GM23248 (cell line): ENCODE data around the gene KIF27. TPM values are rescaled to one million over a fixed set of nuclear protein-coding genes. Genes with fewer than 3 reads are reported as not detected.
A peak's percentile ranks its signal among the peaks of the same experiment; 100 is the strongest.

Experiments
- DNase-seq: peaks from one replicate; pipeline ENCODE4 v3.0.0-alpha.2; 2015
- H2AFZ ChIP-seq: fragments of 200-600 bp; sonication (generic); 2 replicates; pipeline ENCODE4 v1.6.1; 2016; ENCODE audit warnings: antibody characterized with exemption
- H3F3A ChIP-seq: fragments of 200-600 bp; sonication (generic); 2 replicates; pipeline ENCODE4 v1.6.1; 2016; ENCODE audit warnings: mild to moderate bottlenecking, antibody characterized with exemption, mixed run types; ENCODE audit not compliant: insufficient read depth
- H3K27ac ChIP-seq: fragments of 200-600 bp; sonication (generic); 2 replicates; pipeline ENCODE4 v1.5.1; 2016; ENCODE audit warnings: mild to moderate bottlenecking
- H3K27me3 ChIP-seq: fragments of 200-600 bp; sonication (generic); replicated peaks from 2 replicates; pipeline ENCODE4 v1.6.1; 2016; ENCODE audit warnings: mild to moderate bottlenecking; ENCODE audit not compliant: insufficient read depth
- H3K36me3 ChIP-seq: fragments of 200-600 bp; sonication (generic); 2 replicates; pipeline ENCODE4 v1.6.1; 2016; ENCODE audit warnings: low read depth, mild to moderate bottlenecking
- H3K4me1 ChIP-seq: fragments of 200-600 bp; sonication (generic); 2 replicates; pipeline ENCODE4 v1.6.1; 2016; ENCODE audit warnings: mild to moderate bottlenecking; ENCODE audit not compliant: insufficient read depth
- H3K4me2 ChIP-seq: fragments of 200-600 bp; sonication (generic); one replicate; pipeline ENCODE4 v1.6.1; 2016; ENCODE audit warnings: mild to moderate bottlenecking; ENCODE audit not compliant: unreplicated experiment
- H3K4me3 ChIP-seq: fragments of 200-600 bp; sonication (generic); 2 replicates; pipeline ENCODE4 v1.5.1; 2016; ENCODE audit warnings: mild to moderate bottlenecking
- H3K79me2 ChIP-seq: fragments of 200-600 bp; sonication (generic); 2 replicates; pipeline ENCODE4 v1.6.1; 2016; ENCODE audit warnings: mild to moderate bottlenecking; ENCODE audit not compliant: insufficient read depth
- H3K9ac ChIP-seq: fragments of 200-600 bp; sonication (generic); 2 replicates; pipeline ENCODE4 v1.6.1; 2016; ENCODE audit warnings: mild to moderate bottlenecking
- H3K9me2 ChIP-seq: fragments of 200-600 bp; sonication (generic); 2 replicates; pipeline ENCODE4 v1.6.1; 2016; ENCODE audit warnings: mixed run types, mild to moderate bottlenecking, moderate library complexity; ENCODE audit not compliant: insufficient read depth
- H3K9me3 ChIP-seq: fragments of 200-600 bp; sonication (generic); one replicate; pipeline ENCODE4 v1.6.1; 2017; ENCODE audit warnings: low read depth
- H4K20me1 ChIP-seq: fragments of 200-600 bp; sonication (generic); 2 replicates; pipeline ENCODE4 v1.6.0; 2016; ENCODE audit not compliant: insufficient read depth
- EZH2 ChIP-seq: fragments of 200-600 bp; sonication (generic); IDR thresholded peaks from 2 replicates; pipeline ENCODE4 v1.6.1; 2018; ENCODE audit warnings: antibody characterized with exemption, mild to moderate bottlenecking; ENCODE audit not compliant: insufficient read depth, poor library complexity, severe bottlenecking
- EZH2phosphoT487 ChIP-seq: fragments of 200-600 bp; sonication (generic); IDR thresholded peaks from 2 replicates; pipeline ENCODE4 v1.6.1; 2018; ENCODE audit warnings: antibody characterized with exemption, moderate library complexity, mild to moderate bottlenecking, low read depth; ENCODE audit not compliant: insufficient read depth
- WGBS, 2 experiments: methylation state at CpG; one replicate each; pipeline ENCODE4 v1.1.6; 2015 to 2017; ENCODE audit warnings: low lambda C conversion rate in 2 of 2, low coverage in 1 of 2; ENCODE audit errors: missing lambda C conversion rate in 2 of 2; 5-methylcytosine and 5-hydroxymethylcytosine counted together
- in situ Hi-C: fragments of 300-500 bp; cut with MboI; formaldehyde crosslinking; loops from 2 replicates; pipeline ENCODE4 v1.15.0; 2020
- polyA plus RNA-seq: library from polyadenylated mRNA; unstranded; fragments of >200 nt; fragmentation: Nextera tagmentation; extraction: Ambion mirVana; gene quantifications from 2 replicates; pipeline ENCODE4 v1.2.1, GENCODE V29; 2016
- total RNA-seq: library from RNA; depleted of rRNA; stranded (reverse); fragments of >200 nt; shearing (Covaris generic); gene quantifications from 2 replicates; pipeline ENCODE4 v1.2.3, GENCODE V29; 2014

The KIF27 gene
- total and polyA plus RNA-seq, 2 experiments from 2014 or later = 1.6 to 2.5 TPM

DNA sequence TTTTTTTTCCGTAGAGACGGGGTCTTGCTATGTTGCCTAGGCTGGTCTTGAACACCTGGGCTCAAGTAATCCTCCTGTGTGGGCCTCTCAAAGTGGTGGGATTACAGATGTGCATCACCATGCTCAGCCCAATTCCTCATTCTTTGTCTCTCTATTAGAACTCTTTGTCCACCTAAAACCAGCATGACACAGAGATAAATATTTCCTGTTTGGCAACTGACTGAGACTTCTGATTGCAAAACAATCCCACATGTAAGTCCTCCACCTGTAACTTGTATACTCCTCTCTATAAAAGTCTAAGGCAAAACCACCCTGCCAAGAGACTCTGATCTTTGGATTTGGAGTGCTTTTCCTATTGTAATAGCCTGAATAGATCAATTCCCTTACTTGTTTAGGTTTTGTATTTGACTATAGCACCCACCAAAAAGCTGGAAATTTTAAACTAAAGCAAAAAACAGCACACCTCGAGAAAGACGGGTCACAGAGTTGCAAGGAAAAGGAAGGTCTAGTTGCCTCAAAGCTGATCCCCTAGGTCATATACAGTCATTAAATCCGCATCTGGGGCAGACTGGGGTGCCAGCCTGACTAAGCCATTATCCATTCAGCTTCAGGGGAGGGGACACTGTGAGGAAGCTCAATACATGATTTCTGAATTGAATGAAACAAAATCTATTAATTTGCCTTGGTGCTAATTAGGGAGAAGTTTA is 13.5 kb upstream of the KIF27 start:
- peak; percentile 74 for DNase-seq
- 87 to 90% methylated on average over 5 of the region's 5 CpGs for WGBS, 2 experiments
- no peak for TF ChIP-seq EZH2phosphoT487
- TF ChIP-seq EZH2 = no peak
- no peak overlapping the region for H3K9ac ChIP-seq
- H3K9me2 ChIP-seq = no peaks in the 10 kb centered on the region
- H2AFZ ChIP-seq = no peak overlapping the region
- H3K9me3 ChIP-seq = no peaks in the 10 kb centered on the region
- peak overlapping the region; percentile 24 for H3K4me2 ChIP-seq
- no peak overlapping the region for H3K4me3 ChIP-seq
- no peaks in the 10 kb centered on the region for H3K79me2 ChIP-seq
- peaks cover 29% of the 10 kb centered on the region for H3F3A ChIP-seq
- no peaks in the 10 kb centered on the region for H4K20me1 ChIP-seq
- peaks cover 24% of the 10 kb centered on the region for H3K4me1 ChIP-seq
- no peaks in the 10 kb centered on the region for H3K27me3 ChIP-seq
- in situ Hi-C loops = no loop called here
- H3K36me3 ChIP-seq = peaks cover 4% of the 10 kb centered on the region; the same call in 1 of the 2 replicates
- H3K27ac ChIP-seq = 0 out of 2 replicates have a peak overlapping the region, but pooled peaks have one; percentile 13

DNA sequence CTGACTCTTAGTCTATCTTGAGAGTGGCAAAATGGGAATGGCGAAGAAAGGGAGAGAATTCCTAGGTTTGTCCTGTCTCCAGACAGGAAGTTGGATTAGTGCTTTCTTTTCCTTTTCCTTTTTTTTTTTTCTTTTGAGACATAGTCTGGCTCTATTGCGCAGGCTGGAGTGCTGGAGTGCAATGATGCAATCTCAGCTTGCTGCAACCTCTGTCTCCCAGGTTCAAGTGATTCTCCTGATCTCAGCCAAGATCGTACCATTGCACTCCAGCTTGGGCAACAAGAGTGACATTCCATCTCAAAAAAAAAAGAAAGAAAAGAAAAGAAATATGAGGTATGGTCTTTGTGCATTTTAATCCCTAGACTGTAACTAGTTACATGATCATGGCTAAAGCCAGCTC is 12.6 kb upstream of the KIF27 start:
- WGBS, 2 experiments = 89 to 93% methylated on average over 3 of the region's 3 CpGs
- peaks cover 4% of the 10 kb centered on the region; the same call in 1 of the 2 replicates for H3K36me3 ChIP-seq
- DNase-seq = peak; percentile 50
- no peak overlapping the region for H3K4me2 ChIP-seq
- in situ Hi-C loops = no loop called here
- no peak overlapping the region for H3K9ac ChIP-seq
- peaks cover 24% of the 10 kb centered on the region for H3K4me1 ChIP-seq
- H4K20me1 ChIP-seq = no peaks in the 10 kb centered on the region
- H3K9me3 ChIP-seq = no peaks in the 10 kb centered on the region
- H3K27ac ChIP-seq = 0 out of 2 replicates have a peak overlapping the region, but pooled peaks have one; percentile 13
- no peak overlapping the region for H2AFZ ChIP-seq
- no peaks in the 10 kb centered on the region for H3K27me3 ChIP-seq
- no peaks in the 10 kb centered on the region for H3K79me2 ChIP-seq
- no peaks in the 10 kb centered on the region for H3K9me2 ChIP-seq
- no peak for TF ChIP-seq EZH2
- no peak for TF ChIP-seq EZH2phosphoT487
- no peak overlapping the region for H3K4me3 ChIP-seq
- peaks cover 29% of the 10 kb centered on the region for H3F3A ChIP-seq

DNA sequence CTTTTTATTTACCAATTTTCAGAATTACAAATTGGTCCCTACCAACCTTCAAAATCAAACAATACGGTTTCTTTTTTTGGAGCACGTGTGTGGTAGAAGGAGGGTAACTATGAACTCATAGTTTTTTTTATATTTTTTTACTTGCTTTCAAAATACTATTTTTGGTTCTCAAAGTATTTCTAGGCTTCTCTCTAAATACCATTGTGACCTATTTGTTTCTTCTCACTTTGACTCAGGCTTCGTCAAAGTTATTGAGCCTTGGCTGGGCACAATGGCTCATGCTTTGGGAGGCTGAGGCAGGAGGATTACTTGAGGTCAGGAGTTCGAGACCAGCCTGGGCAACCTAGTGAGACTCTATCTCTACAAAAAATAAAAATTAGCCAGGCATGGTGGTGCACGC is 11.6 kb upstream of the KIF27 start:
- peaks cover 29% of the 10 kb centered on the region for H3F3A ChIP-seq
- no peak overlapping the region for H3K9ac ChIP-seq
- H4K20me1 ChIP-seq = no peaks in the 10 kb centered on the region
- H3K4me1 ChIP-seq = peaks cover 24% of the 10 kb centered on the region
- DNase-seq = no peak
- WGBS, 2 experiments = 88 to 89% methylated on average over 5 of the region's 5 CpGs
- H3K4me3 ChIP-seq = no peak overlapping the region
- no peaks in the 10 kb centered on the region for H3K27me3 ChIP-seq
- in situ Hi-C loops = no loop called here
- no peak overlapping the region for H3K4me2 ChIP-seq
- H3K9me2 ChIP-seq = no peaks in the 10 kb centered on the region
- H3K9me3 ChIP-seq = no peaks in the 10 kb centered on the region
- no peaks in the 10 kb centered on the region for H3K36me3 ChIP-seq
- no peaks in the 10 kb centered on the region for H3K79me2 ChIP-seq
- H3K27ac ChIP-seq = no peak overlapping the region
- TF ChIP-seq EZH2 (no peak), EZH2phosphoT487 (no peak)
- no peak overlapping the region for H2AFZ ChIP-seq

DNA sequence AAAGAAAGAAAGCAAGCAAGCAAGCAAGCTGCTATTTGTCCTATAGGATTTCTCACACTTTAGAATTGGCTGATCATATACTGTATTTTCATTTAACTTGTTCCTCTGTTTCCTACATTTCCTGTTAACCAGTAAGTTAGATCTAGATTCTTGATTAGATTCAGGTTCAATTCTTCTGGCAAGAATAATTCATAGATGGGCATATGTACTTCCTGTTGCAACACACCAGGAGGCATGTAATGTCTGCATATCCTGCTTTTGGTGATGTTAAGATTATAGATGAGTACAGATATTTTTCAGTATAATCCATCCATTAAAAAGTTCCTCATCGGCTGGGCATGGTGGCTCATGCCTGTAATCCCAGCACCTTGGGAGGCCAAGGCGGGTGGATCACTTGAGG is 10.8 kb upstream of the KIF27 start:
- no peak overlapping the region for H3K4me3 ChIP-seq
- DNase-seq = no peak
- no peaks in the 10 kb centered on the region for H3K9me3 ChIP-seq
- H3K79me2 ChIP-seq = no peaks in the 10 kb centered on the region
- no peak overlapping the region for H3K27ac ChIP-seq
- in situ Hi-C loops = no loop called here
- no peak overlapping the region for H3K4me2 ChIP-seq
- H3K4me1 ChIP-seq = peaks cover 24% of the 10 kb centered on the region
- H3K27me3 ChIP-seq = no peaks in the 10 kb centered on the region
- H3K36me3 ChIP-seq = no peaks in the 10 kb centered on the region
- no peak overlapping the region for H2AFZ ChIP-seq
- TF ChIP-seq EZH2phosphoT487 (no peak), EZH2 (no peak)
- WGBS, 2 experiments = 92 to 95% methylated on average over 2 of the region's 2 CpGs
- H4K20me1 ChIP-seq = no peaks in the 10 kb centered on the region
- no peak overlapping the region for H3K9ac ChIP-seq
- H3K9me2 ChIP-seq = no peaks in the 10 kb centered on the region
- H3F3A ChIP-seq = peaks cover 29% of the 10 kb centered on the region
